ENCODE results near the gene ZMYND8.
"Not testable (repeated sequence)": the region's sequence is repeated elsewhere in the genome, so short reads cannot be mapped to it uniquely, and the experiment has no call there.

DNA sequence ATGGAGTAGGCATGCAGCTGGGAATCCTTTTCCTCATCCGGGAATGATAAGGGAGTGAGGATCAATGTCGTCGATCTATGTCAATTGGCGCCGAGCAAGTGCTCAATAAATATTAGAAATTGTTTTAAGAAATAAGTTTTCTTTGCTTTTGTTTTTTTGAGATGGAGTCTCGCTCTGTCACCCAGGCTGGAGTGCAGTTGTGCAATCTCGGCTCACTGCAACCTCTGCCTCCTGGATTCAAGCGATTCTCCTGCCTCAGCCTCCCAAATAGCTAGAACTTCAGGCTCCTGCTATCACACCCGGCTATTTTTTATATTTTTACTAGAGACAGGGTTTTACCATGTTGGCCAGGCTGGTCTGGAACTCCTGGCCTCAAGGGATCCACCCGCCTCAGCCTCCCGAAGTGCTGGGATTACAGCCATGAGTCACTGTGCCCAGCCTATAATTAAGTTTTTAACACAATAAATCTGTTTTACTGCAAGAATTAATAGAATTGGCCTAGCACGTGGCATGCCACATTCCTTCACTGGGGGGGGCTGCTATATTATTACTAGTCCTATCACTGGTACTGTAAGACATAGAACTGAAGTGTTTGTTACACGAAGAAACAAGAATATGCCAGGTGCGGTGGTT lies 92.2 kb downstream of the ZMYND8 start:
- TF ChIP-seq, protein P1, sequence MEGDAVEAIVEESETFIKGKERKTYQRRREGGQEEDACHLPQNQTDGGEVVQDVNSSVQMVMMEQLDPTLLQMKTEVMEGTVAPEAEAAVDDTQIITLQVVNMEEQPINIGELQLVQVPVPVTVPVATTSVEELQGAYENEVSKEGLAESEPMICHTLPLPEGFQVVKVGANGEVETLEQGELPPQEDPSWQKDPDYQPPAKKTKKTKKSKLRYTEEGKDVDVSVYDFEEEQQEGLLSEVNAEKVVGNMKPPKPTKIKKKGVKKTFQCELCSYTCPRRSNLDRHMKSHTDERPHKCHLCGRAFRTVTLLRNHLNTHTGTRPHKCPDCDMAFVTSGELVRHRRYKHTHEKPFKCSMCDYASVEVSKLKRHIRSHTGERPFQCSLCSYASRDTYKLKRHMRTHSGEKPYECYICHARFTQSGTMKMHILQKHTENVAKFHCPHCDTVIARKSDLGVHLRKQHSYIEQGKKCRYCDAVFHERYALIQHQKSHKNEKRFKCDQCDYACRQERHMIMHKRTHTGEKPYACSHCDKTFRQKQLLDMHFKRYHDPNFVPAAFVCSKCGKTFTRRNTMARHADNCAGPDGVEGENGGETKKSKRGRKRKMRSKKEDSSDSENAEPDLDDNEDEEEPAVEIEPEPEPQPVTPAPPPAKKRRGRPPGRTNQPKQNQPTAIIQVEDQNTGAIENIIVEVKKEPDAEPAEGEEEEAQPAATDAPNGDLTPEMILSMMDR (IDR thresholded peaks at IDR 0.05) = not testable (repeated sequence)
- TF ChIP-seq EP300 (IDR thresholded peaks at IDR 0.05; ENCODE audit: low read depth); POLR2A (IDR thresholded peaks at IDR 0.05); POLR2AphosphoS5 (IDR thresholded peaks at IDR 0.05): not testable (repeated sequence)
